ENCODE data around the gene GRK5.

GRCh38 chr10:119460369-119461195, 253.2 kb downstream of the GRK5 start:
- TF ChIP-seq POLR2A (IDR thresholded peaks at IDR 0.05) (no peak), CTCF (IDR thresholded peaks at IDR 0.05) (no peak), EP300 (IDR thresholded peaks at IDR 0.05) (no peak)

Measured in tibial nerve (tissue), 4 donors.